Measurements from ENCODE around the gene CDC40. TPM values are rescaled to one million over a fixed set of nuclear protein-coding genes. Genes with fewer than 3 reads are reported as not detected.

CDC40 gene
- total RNA-seq, 1 donor from 2014 or later: 10.0 TPM

DNA sequence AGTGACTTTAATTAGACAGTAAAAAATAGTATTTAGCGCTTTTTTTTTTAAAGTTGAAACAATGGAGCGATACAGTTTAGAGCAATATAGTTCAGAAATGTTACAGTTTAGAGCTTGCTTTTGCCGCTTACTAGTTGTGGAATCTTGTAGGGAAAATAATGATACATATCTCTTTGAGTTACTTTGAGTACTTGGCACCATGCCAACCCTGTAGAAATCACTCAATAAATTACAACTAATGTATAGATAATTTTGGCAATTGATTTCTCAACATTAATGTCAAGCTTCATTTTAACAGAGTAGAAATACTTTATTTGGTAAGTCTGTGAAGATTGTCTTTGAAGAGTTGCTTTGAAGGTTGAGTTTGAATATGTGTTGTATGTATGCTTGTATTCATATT lies 27.4 kb downstream of the CDC40 start:
- intact Hi-C loops (cut with DNase I): no loop called here
- Histone ChIP-seq H3K4me3 (no peak overlapping the region), H3K27me3 (no peaks in the 10 kb centered on the region), H3K4me1 (no peaks in the 10 kb centered on the region), H3K27ac (no peak overlapping the region), H3K36me3 (peaks cover 26 to 27% of the 10 kb centered on the region in 2 donors), H3K9me3 (no peaks in the 10 kb centered on the region)
- TF ChIP-seq, protein P1, sequence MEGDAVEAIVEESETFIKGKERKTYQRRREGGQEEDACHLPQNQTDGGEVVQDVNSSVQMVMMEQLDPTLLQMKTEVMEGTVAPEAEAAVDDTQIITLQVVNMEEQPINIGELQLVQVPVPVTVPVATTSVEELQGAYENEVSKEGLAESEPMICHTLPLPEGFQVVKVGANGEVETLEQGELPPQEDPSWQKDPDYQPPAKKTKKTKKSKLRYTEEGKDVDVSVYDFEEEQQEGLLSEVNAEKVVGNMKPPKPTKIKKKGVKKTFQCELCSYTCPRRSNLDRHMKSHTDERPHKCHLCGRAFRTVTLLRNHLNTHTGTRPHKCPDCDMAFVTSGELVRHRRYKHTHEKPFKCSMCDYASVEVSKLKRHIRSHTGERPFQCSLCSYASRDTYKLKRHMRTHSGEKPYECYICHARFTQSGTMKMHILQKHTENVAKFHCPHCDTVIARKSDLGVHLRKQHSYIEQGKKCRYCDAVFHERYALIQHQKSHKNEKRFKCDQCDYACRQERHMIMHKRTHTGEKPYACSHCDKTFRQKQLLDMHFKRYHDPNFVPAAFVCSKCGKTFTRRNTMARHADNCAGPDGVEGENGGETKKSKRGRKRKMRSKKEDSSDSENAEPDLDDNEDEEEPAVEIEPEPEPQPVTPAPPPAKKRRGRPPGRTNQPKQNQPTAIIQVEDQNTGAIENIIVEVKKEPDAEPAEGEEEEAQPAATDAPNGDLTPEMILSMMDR (IDR thresholded peaks at IDR 0.05): no peak
- no peak for DNase-seq (ENCODE audit: low spot score in 2 of 2)

DNA sequence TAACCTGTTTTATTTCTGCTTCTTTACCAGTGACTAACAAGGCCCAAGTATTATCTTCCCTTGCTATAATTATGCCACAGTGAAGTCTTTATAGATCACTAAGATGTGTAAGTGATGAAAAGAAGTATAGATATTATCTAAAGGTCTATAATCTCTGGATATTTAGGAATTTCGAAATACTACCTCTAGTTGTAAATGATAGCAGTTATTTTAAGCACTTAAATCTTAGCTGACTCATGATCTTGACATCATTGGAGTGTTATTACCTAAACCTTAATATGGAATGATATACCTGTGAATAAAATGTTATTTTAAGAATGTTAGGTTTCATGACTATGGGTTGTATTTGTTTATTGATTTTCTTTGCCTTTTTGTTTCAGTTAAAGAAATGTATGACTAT lies 31.5 kb downstream of the CDC40 start:
- H3K4me3 ChIP-seq: no peak overlapping the region
- H3K4me1 ChIP-seq: no peaks in the 10 kb centered on the region
- H3K27ac ChIP-seq: no peak overlapping the region
- TF ChIP-seq, protein P1 (IDR thresholded peaks at IDR 0.05): no peak
- DNase-seq (ENCODE audit: low spot score in 2 of 2): no peak
- intact Hi-C loops (cut with DNase I): no loop called here
- no peaks in the 10 kb centered on the region for H3K27me3 ChIP-seq
- peaks cover 29 to 64% of the 10 kb centered on the region in 2 donors for H3K36me3 ChIP-seq
- no peaks in the 10 kb centered on the region for H3K9me3 ChIP-seq

DNA sequence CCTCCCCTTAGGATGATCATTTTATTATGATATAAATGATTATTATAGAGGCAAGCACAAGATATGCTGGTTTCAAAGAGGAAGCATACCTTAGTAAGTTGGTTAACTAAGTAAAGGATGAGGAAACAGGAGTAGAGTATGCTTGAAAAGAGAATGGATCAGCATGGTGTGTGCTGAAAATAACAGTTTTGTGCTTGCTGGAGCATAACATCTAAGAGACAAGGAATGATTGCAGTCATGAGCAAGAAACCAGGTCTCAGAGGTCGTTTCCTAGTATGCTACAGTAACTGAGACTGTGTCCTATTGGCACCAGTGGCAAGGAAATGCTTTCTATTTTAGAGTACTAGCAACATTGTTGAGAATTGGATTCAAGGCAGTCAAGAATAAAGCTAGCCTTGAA lies 34.1 kb downstream of the CDC40 start:
- no peak for DNase-seq (ENCODE audit: low spot score in 2 of 2)
- Histone ChIP-seq H3K27ac (no peak overlapping the region), H3K36me3 (peaks cover 46 to 83% of the 10 kb centered on the region in 2 donors), H3K4me1 (no peaks in the 10 kb centered on the region), H3K9me3 (no peaks in the 10 kb centered on the region), H3K27me3 (no peaks in the 10 kb centered on the region), H3K4me3 (no peak overlapping the region)
- TF ChIP-seq, protein P1 (IDR thresholded peaks at IDR 0.05): no peak
- intact Hi-C loops (cut with DNase I): no loop called here

DNA sequence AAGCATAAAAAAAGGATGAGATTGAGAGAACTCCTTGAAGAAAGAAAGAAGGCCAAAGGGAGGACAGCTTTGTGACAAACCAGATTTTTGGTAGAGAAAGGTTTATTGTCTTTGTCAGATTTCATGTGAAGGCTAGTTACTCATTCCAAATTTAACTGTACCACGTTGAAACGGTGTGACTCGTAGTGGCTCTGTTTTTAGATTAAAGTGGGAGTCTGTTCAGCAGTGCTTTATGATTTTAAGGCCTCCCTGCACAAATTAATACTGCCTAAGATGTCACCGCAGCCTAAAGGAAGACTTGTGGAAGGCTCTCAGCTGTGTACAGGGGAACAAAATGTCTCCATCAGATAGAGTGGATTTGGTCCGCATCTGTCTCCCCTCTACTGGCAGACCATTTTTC lies 35.9 kb downstream of the CDC40 start:
- H3K4me3 ChIP-seq: no peak overlapping the region
- no peak for DNase-seq (ENCODE audit: low spot score in 2 of 2)

DNA sequence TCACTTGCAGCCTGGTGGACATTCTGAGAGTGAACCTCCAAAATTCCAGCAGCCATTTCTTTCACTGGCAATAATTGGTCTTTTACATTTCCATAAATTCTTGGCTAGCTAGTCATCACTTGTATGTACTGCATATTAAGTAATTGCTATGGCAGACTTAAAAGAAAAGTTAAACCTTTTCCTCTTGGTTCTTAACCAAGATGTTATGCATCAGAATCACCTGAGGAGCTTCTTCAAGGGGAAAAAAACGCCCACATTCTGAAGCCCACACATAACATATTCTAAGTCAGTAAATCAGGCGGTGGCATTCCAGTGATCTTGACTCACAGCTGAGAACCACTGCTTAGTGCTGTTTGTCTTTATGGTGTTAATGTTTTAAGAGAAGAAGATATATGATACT lies 37.0 kb downstream of the CDC40 start:
- H3K36me3 ChIP-seq: peaks cover 31 to 86% of the 10 kb centered on the region in 2 donors
- TF ChIP-seq, protein P1 (IDR thresholded peaks at IDR 0.05): no peak
- no peaks in the 10 kb centered on the region for H3K4me1 ChIP-seq
- intact Hi-C loops (cut with DNase I): no loop called here
- H3K9me3 ChIP-seq: no peaks in the 10 kb centered on the region
- no peak overlapping the region for H3K4me3 ChIP-seq
- H3K27me3 ChIP-seq: no peaks in the 10 kb centered on the region
- no peak for DNase-seq (ENCODE audit: low spot score in 2 of 2)
- no peak overlapping the region for H3K27ac ChIP-seq

More for the DNA sequence above, 35.9 kb downstream of the CDC40 start:
- no peaks in the 10 kb centered on the region for H3K27me3 ChIP-seq
- TF ChIP-seq, protein P1 (IDR thresholded peaks at IDR 0.05): no peak
- intact Hi-C loops (cut with DNase I): no loop called here
- H3K36me3 ChIP-seq: peaks cover 42 to 90% of the 10 kb centered on the region in 2 donors
- H3K9me3 ChIP-seq: no peaks in the 10 kb centered on the region
- H3K27ac ChIP-seq: no peak overlapping the region
- no peaks in the 10 kb centered on the region for H3K4me1 ChIP-seq

DNA sequence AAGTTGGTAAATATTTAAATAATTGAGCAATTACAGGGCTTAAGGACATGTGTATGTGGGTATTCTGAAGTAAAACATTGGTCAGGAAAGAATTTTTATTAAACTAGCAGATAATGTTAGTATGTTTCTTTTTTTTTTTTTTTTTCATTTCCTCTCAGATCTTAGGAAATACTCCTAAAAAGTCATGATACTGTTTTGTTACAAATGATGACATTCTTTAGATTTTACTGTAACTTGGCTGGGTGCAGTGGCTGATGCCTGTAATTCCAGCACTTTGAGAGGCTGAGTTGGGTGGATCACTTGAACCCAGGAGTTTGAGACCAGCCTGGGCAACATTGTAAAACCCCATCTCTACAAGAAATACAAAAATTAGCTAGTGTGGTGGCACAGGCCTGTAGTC lies 41.5 kb downstream of the CDC40 start:
- no peaks in the 10 kb centered on the region for H3K27me3 ChIP-seq
- H3K9me3 ChIP-seq: no peaks in the 10 kb centered on the region
- no peak overlapping the region for H3K27ac ChIP-seq
- intact Hi-C loops (cut with DNase I): no loop called here
- no peak for DNase-seq (ENCODE audit: low spot score in 2 of 2)
- TF ChIP-seq, protein P1 (IDR thresholded peaks at IDR 0.05): no peak
- no peak overlapping the region for H3K4me3 ChIP-seq
- peaks cover 35 to 62% of the 10 kb centered on the region in 2 donors for H3K36me3 ChIP-seq
- H3K4me1 ChIP-seq: no peaks in the 10 kb centered on the region

Measured in ascending aorta (tissue), 2 donors.